Posterior vena cava (tissue), 2 donors: ENCODE measurements around the gene L3MBTL1. TPM values are rescaled to one million over a fixed set of nuclear protein-coding genes. Genes with fewer than 3 reads are reported as not detected.

Source experiments
- DNase-seq: peaks from one replicate; pipeline ENCODE4 v3.0.0-alpha.2; 2020; ENCODE audit warnings: low spot score
- intact Hi-C, 2 donors: fragments of 100-400 bp; cut with DNase I; formaldehyde crosslinking; loops; one replicate each; pipeline versions ENCODE4 v1.14.1 to v1.14.2; 2022 to 2023
- long read RNA-seq, 2 donors: library from polyadenylated mRNA; unstranded; transcript quantifications; one replicate each; pipeline ENCODE4 v2.0.0, GENCODE V29; 2020 to 2021
- total RNA-seq, 2 donors: library from RNA; stranded (reverse); fragmentation: NEBNext Ultra II Directional; extraction: Animal tissue kit (Norgen Biotek cat#: 25700); gene quantifications; one replicate each; pipeline ENCODE4 v1.2.1, GENCODE V29; 2021
- donor health status: DM: yes; HTN: yes; CAD: no.
- donor health status: DM: yes; HTN: yes; CAD: no.

The L3MBTL1 gene
- 1 to 10 TPM; 6.7 to 7.1 TPM for total RNA-seq
- long read RNA-seq, donor 1, partial matches to known transcripts = 1 of 1 reads
- long read RNA-seq, donor 1, other reads (novel, unspliced or antisense) = 0 of 1 reads
- long read RNA-seq, donor 2, partial matches to known transcripts = 3 of 6 reads
- long read RNA-seq, donor 2, other reads (novel, unspliced or antisense) = 3 of 6 reads

GRCh38 chr20:43507150-43508080, at the start of gene L3MBTL1:
L3MBTL1 (plus strand) TSS chr20:43507697; CDS start chr20:43513504, 5,807 bp downstream.
- intact Hi-C loops = no loop called here
- DNase-seq = no peak

DNA sequence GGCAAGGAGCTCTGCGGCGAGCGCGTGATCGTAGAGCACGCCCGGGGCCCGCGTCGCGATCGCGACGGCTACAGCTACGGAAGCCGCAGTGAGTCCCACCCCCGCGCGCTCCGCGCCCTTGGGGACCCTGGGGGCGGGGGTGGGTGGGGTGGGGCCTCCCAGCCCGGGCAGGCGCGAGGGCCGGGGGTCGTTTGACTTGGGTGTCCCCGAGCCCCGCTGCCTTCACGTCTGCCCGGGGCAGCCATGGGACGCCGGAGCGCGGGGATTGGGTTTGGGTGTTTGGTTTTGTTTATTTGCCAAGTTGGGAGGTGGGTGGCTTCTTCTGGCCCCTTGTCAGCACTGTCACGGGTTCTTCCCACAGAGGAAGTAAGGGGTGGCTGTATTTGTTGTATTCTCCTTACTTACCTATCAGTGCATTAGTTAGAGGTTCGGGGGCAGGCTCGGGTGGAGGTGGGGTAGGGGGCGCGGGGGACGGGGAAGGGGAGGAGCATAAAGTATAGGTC, 49.0 kb upstream of the L3MBTL1 start:
- intact Hi-C loops = no loop called here
- DNase-seq = no peak

DNA sequence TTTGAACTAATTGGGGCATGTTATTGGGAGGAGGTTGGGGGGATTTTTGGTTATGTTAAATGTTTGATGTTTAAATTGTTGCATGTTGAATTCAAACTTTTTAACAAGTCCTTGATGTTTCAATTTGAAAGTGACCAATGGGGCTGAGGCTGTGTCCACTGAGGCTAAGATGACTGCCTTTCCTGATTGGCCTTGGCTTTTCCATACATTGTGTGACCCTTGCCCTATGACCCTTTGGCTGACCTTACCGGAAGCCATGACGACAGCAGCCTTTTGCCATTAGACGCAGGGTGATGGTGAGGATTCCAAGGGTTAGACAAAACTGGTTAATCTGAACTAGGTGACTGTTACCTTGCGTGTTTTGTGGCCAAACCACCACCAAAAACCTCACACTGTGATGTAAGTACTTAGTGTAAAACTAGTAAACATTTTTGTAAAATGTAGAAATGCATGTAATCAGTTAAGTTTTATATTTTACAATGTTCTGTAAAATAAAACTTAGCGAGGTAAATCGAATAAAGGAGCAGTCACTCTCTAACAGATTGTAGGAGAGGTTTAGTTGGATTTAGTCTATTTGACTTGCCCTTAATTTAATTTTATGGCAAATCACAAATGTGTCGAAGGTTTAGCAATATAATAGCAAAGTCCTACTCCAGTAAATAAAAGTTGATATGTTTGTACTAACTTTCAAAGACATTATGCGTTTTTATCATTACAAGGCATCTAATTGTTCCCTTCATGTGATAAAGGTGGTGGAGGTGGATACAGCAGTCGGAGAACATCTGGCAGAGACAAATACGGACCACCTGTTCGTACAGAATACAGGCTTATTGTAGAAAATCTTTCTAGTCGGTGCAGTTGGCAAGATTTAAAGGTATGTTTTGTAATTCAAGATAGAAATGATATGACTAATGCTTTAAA, 48.2 kb upstream of the L3MBTL1 start:
- DNase-seq = no peak
- intact Hi-C loops = no loop called here

GRCh38 chr20:43460172-43460829, 47.2 kb upstream of the L3MBTL1 start:
- DNase-seq = no peak
- intact Hi-C loops = no loop called here

GRCh38 chr20:43460830-43461200, 46.7 kb upstream of the L3MBTL1 start:
- intact Hi-C loops = no loop called here
- no peak for DNase-seq

DNA sequence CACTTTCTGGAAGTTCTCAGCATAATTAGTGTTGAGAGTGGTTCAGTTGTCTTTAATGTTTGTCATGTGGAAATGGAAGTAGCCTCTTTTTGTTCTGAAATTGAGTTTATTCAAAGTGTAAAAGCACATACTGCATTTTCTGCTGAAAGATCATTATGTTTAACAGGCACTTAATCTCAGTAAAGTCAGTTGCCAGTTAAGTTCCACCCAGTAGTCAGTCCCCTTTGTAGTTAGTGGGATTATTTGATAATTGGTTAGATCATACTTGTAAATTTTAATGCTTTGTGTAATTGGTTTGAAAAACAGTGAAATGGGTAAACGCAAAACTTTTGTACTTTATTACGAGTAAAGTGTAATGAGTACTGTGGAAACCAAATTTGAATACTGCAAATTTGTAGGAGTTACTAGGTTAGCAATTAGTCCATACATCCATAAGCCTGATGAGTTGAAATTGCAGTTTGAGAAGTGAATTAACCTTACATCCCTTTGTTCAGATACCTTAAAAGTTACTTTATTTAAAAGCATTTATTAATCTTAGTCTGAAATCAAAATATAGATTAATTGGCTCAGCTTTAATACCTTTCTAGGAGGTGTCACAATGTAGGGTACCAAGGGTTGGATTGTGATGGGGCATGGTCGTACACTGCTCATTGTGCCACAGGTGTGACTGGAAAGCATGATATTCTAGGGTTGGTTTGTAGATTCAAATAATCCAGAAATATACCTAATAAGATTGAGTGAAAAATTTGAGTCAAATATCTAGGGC, 45.4 kb upstream of the L3MBTL1 start:
- no peak for DNase-seq
- intact Hi-C loops = no loop called here

GRCh38 chr20:43462660-43463526, 44.6 kb upstream of the L3MBTL1 start:
- DNase-seq = no peak
- intact Hi-C loops = no loop called here

- intact Hi-C loops = no loop called here
- no peak for DNase-seq
Measured at GRCh38 chr20:43463527-43464218, 43.8 kb upstream of the L3MBTL1 start.

DNA sequence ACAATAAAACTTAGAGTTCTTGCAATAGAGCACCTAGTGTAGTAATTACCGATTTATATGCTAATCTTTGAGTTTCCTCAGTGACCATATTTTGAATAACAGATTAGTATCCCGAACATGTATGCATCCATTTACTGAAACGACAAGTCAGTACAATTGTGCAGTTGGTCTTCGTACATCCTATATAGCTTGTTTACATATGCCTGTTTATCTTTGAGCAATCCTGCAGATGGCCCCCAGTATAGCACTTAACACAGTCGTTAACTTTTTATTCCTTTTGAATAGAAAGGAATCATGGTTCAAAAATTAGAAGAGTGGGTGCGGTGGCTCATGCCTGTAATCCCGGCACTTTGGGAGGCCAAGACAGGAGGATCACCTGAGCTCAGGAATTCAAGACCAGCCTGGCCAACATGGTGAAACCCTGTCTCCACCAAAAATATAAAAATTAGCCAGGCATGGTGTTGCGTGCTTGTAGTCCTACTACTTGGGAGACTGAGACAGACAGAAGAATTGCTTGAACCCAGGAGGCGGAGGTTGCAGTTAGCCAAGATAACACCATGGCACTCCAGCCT, 43.2 kb upstream of the L3MBTL1 start:
- no peak for DNase-seq
- intact Hi-C loops = no loop called here

DNA sequence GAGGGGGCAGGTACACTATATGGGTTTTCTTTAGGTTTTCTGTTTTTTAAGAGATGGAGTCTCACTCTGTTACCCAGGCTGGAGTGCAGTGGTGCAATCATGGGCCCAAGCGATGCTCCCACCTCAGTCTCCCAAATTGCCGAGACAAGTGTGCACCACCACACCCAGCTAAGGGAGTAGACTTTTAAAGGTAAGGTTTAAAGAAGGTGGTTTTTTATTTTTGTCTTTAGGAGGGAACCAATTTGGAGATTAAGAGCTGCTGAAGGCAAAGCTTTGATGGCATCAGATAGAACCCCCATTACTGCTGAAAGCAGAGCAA, 41.9 kb upstream of the L3MBTL1 start:
- no peak for DNase-seq
- intact Hi-C loops = no loop called here

DNA sequence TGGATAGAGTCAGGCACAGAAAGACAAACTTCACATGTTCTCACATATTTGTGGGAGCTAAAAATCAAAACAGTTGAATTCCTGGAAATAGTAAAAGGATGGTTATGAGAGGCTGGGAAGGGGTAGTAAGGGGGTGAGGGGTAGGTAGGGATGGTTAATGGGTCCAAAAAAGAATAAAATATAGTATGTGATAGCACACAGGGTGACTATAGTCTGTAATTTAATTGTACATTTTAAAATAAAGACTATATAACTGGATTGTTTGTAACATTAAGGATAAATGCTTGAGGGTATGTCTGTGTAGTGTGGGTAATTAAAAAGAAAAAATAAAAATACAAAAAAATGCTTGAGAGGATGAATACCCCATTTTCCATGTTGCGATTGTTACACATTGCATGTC, 39.9 kb upstream of the L3MBTL1 start:
- DNase-seq = no peak
- intact Hi-C loops = no loop called here

DNA sequence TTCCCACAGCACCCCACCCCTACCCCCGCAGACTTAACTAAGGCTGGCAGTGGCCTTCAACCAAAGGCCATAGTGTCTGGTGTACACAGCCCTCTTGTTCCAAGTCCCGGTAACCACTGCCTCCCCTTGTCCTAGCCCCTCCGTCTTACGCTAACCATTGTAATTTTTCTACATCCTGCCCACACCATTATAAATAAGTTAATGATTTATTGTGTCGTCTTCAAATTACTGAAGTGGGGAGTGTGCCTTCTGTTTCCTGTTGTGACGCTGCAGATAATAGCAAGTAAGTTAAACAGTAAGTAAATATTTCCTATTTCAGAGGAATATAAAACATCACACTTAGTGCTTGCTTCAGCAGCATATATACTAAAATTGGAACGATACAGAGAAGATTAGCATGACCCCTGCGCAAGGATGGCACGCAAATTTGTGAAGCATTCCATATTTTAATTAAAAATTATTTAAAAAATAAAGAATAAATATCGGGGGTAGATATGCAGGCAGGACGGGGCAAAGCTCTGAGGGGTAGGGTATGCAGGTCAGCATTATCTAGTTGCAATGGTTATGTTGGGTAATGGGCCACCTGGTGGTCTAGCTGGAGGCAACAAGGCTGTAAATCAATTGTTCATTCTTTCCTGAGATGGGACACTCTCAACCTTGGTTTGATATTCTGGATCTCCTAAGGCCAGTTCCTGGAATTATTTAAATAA, 34.7 kb upstream of the L3MBTL1 start:
- no peak for DNase-seq
- intact Hi-C loops = no loop called here

- DNase-seq = no peak
- intact Hi-C loops = no loop called here
Measured at GRCh38 chr20:43473381-43473704, 34.2 kb upstream of the L3MBTL1 start.

DNA sequence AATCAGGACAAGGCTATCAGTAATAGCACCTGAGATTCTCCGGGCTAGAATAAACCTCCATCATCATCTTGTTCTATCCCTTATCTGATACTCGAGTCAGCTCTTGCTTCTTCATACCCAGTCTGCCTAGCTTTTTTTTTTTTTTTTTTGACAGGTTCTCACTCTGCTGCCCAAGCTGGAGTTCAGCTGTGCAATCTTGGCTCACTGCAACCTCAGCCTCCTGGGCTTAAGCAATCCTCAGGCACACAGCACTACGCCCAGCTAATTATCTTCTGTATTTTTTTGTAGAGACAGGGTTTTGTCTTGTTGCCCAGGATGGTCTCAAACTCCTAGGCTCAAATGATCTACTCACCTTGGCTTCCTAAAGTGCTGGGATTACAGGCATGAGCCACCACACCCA, 30.3 kb upstream of the L3MBTL1 start:
- DNase-seq = no peak
- intact Hi-C loops = no loop called here

GRCh38 chr20:43477619-43478018, 29.9 kb upstream of the L3MBTL1 start:
- intact Hi-C loops = no loop called here
- DNase-seq = no peak

GRCh38 chr20:43490038-43490437, 17.5 kb upstream of the L3MBTL1 start:
- intact Hi-C loops = no loop called here
- no peak for DNase-seq
